Breast epithelium (tissue), 3 donors: ENCODE data around the gene CHST15.

Experiments used
- POLR2A ChIP-seq: fragments of 450-650 bp; IDR thresholded peaks from one replicate; pipeline ENCODE4 v1.6.1; 2016; ENCODE audit warnings: antibody characterized with exemption, mild to moderate bottlenecking, moderate library complexity
- POLR2AphosphoS5 ChIP-seq, 3 donors: sonication (generic); formaldehyde crosslinking; IDR thresholded peaks; one replicate each; pipeline ENCODE4 v1.6.1; 2017; ENCODE audit warnings: antibody characterized with exemption in 3 of 3
- TF ChIP-seq, protein P1 (sequence below), 3 donors: fragments of 450-650 bp; IDR thresholded peaks; one replicate each; pipeline ENCODE4 v1.5.1; 2016 to 2017; ENCODE audit warnings: antibody characterized with exemption in 3 of 3, mild to moderate bottlenecking in 3 of 3, moderate library complexity in 3 of 3

DNA sequence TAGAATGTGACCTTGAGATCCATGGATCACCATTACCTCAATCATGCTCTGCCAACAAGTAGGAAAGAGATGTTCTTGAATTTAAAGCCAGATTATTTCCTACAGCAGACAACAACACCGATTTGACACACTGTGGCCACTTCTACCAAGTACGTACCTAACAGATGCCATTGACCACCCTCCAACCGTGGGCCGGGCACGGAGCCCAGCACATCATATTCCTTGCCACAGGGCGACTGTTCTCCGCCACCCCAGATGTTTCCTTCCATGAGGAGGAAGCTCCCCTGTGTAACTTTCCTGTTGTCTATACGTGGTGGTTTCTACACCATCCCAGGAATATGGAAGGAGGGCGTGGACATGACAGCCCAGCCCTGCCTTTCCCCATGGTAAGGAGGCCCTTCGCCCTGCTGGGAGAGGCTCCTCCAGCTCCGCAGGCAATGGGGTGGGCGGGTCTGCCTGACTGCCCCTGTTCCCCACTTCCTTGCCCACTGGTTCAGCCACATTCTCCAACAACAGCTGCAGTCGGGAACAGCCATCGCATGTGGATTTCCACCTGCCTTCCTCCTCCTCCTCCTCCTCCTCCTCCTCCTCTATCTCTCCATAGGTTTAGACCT lies 7.2 kb downstream of the CHST15 start:
- TF ChIP-seq, protein P1, sequence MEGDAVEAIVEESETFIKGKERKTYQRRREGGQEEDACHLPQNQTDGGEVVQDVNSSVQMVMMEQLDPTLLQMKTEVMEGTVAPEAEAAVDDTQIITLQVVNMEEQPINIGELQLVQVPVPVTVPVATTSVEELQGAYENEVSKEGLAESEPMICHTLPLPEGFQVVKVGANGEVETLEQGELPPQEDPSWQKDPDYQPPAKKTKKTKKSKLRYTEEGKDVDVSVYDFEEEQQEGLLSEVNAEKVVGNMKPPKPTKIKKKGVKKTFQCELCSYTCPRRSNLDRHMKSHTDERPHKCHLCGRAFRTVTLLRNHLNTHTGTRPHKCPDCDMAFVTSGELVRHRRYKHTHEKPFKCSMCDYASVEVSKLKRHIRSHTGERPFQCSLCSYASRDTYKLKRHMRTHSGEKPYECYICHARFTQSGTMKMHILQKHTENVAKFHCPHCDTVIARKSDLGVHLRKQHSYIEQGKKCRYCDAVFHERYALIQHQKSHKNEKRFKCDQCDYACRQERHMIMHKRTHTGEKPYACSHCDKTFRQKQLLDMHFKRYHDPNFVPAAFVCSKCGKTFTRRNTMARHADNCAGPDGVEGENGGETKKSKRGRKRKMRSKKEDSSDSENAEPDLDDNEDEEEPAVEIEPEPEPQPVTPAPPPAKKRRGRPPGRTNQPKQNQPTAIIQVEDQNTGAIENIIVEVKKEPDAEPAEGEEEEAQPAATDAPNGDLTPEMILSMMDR (IDR thresholded peaks at IDR 0.05) = no peak
- no peak for TF ChIP-seq POLR2A
- no peak for TF ChIP-seq POLR2AphosphoS5 (IDR thresholded peaks at IDR 0.05)
